SKM-1 (cell line): ENCODE results near the gene PRPH.

ENCODE experiments used
- DNase-seq: peaks from one replicate; lab custom pipeline; 2025; ENCODE audit not compliant: unreplicated experiment; lab: John Stamatoyannopoulos, UW

PRPH gene

DNA sequence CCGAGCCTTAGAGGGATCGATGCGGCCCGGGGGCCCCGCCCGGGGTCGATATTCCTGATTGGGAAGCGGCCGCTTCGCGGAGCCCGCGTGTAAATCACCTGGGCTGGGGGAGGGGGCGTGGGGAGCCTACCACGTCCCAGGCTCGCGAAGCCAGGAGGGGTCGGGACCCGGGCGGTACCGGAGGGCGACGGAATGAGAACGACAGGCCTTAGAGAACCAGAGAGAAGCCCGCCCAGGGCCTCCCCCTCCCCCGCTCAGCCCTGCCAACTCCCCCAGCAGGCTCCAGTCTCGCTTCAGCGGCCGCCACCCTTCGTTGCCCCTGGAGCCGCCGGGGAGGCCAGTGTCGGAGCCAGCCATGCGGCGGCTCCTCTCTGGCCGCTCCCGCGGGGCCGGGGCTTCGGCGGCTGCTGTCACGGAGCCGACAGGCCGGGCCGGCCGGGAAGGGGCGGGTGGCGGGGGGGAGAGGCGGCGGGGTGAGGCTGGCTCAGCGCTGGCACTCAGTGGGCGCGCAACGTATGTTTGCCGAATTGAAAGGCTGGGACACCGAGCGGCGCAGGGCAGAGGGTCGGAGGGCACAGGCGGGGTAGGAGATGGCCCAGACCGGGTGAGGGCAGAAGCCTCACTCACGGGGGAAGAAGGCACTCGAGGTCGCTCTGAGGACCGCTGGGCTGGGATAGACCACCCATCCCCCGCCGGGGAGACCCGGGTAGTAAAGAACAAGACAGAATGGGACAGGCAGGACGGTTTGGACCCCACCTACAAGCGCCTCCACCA, 50.3 kb downstream of the PRPH start:
- no peak for DNase-seq

DNA sequence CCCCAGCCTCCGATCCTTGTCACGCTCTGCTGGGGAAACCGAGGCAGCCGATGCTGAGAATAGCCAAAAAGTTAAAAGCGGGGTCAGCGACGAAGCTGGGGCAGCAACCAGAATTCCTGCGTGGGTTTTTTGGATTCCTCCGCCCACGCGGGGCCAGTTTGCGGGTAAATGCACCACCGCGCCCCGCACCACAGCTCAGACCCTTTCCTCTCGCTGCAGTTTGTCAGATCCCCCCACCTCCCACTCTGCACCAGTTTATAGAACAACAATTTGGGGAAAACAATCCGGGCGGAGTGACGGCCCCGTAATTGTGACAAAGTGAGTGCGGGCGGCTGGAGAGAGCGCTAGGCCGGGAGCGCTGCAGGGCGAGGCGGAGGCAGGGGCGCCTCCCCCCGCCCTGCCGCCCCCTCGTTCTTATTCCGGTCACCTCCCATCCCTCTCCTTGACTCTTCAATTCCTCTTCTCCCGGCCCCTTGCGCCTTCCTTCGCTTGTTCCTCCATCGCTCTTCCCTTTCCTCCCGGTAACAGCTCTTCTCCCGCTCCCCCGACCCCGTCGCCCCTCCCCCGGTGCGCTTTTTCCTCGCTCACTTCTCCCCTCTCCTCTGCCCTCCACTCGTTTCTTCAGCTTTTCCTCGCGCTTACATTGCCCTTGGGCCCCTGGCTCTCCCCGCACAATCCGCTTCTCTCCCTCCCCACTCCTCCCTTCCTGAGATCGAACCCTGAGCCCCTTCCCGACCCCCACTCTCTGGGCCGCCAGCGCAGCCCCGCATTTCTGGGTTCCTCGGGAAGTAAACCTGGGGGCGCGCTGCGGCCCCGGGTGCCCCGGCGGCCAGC, 51.1 kb downstream of the PRPH start:
- DNase-seq = no peak

DNA sequence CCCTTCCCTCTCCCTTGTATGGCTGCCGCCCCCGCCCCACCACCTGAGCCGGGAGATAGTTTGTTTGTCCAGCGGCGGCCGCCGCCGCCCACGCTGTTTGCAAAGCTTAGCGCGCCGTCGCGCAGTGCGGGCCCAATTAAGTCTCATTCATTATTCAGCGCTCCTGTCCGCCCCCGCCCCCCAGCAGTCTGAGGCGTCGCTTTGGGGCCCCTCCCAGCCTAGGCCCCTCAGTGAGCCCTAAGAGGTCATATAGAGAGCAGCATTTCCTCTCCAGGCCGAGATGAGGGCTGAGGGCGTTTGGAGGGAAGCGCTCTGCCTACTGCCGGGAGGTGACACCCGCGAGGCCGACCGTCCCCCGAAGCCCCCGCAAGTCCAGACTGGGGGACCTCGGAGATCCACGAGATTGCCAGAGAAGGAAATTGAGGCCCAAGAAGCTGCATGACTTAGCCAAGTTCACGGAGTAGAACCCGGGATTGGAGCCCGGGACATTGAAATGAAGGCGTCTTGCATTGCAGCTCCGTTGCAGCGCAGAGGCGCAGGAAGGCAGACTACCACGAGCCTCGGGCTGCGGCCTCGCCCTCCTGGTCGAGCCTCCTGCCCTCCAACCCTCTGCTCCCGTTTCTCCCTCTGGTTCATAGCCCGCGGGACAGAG, 51.8 kb downstream of the PRPH start, which contains the start of gene DNAJC22:
TSS of gene DNAJC22 (plus strand) at position 230 of the 652 bp plus-strand sequence. CDS start 1,985 bp downstream, outside the sequence.
- DNase-seq = no peak

DNA sequence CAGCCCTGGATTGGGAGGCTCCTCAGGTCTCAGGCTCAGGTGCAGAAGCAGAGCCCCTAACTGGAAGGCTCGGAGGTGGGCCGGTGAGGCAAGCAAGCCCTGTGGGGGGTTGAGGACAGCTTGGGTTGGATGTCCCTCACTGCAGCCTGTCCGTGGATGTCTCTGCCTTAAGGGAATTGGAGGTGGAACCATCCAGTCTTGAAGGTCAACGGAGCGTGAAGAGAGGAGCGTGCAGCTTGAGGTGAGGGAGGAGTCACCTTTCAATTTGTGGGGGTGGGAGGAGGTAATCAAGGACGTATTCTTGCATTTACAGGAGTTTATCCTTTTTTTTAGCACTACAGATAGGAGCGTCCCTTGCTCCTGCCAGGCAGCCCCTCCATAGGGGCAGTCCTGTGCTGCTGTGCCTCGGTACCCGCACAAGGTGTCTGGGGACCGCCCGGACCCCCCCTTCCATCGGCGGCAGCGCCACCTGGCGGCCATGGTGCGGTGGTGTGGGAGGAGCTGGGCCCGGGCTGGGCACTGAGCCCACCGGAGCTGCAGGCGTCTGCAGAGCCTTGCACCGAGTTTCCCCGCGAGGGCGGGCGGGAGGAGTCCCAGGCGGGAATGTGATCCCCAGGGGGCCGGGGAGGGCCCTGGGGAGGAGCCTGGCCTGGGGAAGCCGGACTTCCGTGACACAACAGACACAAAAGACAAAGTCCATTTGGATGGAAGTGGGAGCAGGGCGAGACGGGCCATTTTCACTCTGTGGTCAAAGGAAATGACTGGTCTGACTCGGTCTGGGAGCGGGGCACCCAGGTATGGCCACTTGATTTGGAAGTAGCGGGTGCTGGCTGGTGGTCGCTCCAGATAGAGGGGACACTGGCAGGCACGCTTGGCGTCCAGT, 52.6 kb downstream of the PRPH start:
- no peak for DNase-seq
